H1 (cell line): Measurements from ENCODE around the gene DHTKD1. TPM values are rescaled to one million over a fixed set of nuclear protein-coding genes. Genes with fewer than 3 reads are reported as not detected.

Experiments used
- CTCF ChIA-PET: fragments of 300-600 bp; sonication (Branson Sonifier 250); formaldehyde crosslinking; loops from one replicate; lab custom pipeline; 2021; ENCODE audit not compliant: partially characterized antibody; lab: Charles Lee
- POLR2A ChIA-PET: fragments of 300-600 bp; sonication (Branson Sonifier 250); formaldehyde crosslinking; loops from one replicate; lab custom pipeline; 2021; ENCODE audit warnings: inconsistent platforms; ENCODE audit not compliant: partially characterized antibody; lab: Charles Lee
- DNase-seq, 2 experiments: peaks; one replicate each; pipeline versions ENCODE4 v3.0.0 to v3.0.0-alpha.2; 2010 to 2022; ENCODE audit warnings: low spot score in 2 of 2, low read depth in 1 of 2, mixed read lengths in 1 of 2
- FAIRE-seq: peaks from 2 replicates; lab custom pipeline; 2011; peaks lifted over from hg19 to GRCh38; lab: Jason Lieb, UNC
- H2AFZ ChIP-seq: 2 replicates; pipeline ENCODE4 v1.8.1; 2012; ENCODE audit warnings: low read length, inconsistent platforms
- H2AK5ac ChIP-seq: 2 replicates; pipeline ENCODE4 v1.6.1; 2013; ENCODE audit warnings: low read depth, low read length
- H2BK120ac ChIP-seq: replicated peaks from 2 replicates; pipeline ENCODE3; 2013; ENCODE audit warnings: low read depth, low read length, inconsistent platforms
- H2BK12ac ChIP-seq: 2 replicates; pipeline ENCODE4 v1.6.1; 2013; ENCODE audit warnings: low read depth, low read length
- H2BK15ac ChIP-seq: 2 replicates; pipeline ENCODE4 v1.6.1; 2013; ENCODE audit warnings: low read length
- H2BK20ac ChIP-seq: 2 replicates; pipeline ENCODE4 v1.6.1; 2013; ENCODE audit warnings: low read length
- H2BK5ac ChIP-seq: 2 replicates; pipeline ENCODE4 v1.6.1; 2013; ENCODE audit warnings: low read depth, low read length
- H3K14ac ChIP-seq: 2 replicates; pipeline ENCODE4 v1.6.1; 2013; ENCODE audit warnings: inconsistent platforms; ENCODE audit not compliant: insufficient read length
- H3K18ac ChIP-seq: 2 replicates; pipeline ENCODE4 v1.6.1; 2013; ENCODE audit warnings: low read length; ENCODE audit errors: extremely low read depth
- H3K23ac ChIP-seq: 2 replicates; pipeline ENCODE4 v1.6.1; 2013; ENCODE audit warnings: inconsistent platforms; ENCODE audit not compliant: insufficient read length
- H3K23me2 ChIP-seq: 2 replicates; pipeline ENCODE4 v1.6.1; 2013; ENCODE audit warnings: low read depth, low read length
- H3K27ac ChIP-seq: 2 replicates; pipeline ENCODE4 v1.6.1; 2011; ENCODE audit warnings: low read depth, low read length, inconsistent platforms
- H3K27me3 ChIP-seq, 4 experiments: replicated peaks in 1 of 4; 1 replicate in 1 of 4; 2 replicates in 3 of 4; pipeline versions ENCODE4 v1.6.1 to v1.8.1; 2011 to 2013; ENCODE audit warnings: low read length in 3 of 4, mild to moderate bottlenecking in 3 of 4, inconsistent platforms in 2 of 4, mixed read lengths in 2 of 4, moderate library complexity in 1 of 4; ENCODE audit not compliant: control insufficient read depth in 3 of 4, insufficient read depth in 3 of 4; ENCODE audit errors: extremely low read depth in 1 of 4
- H3K36me3 ChIP-seq, 4 experiments: 2 replicates each; pipeline versions ENCODE4 v1.6.1 to v1.8.1; 2011 to 2013; ENCODE audit warnings: mild to moderate bottlenecking in 4 of 4, low read length in 3 of 4, moderate library complexity in 2 of 4, control low read depth in 1 of 4, inconsistent platforms in 1 of 4; ENCODE audit not compliant: insufficient read depth in 4 of 4, control insufficient read depth in 2 of 4
- H3K4ac ChIP-seq: replicated peaks from 2 replicates; pipeline ENCODE3; 2013; ENCODE audit warnings: low read length, low read depth, mixed read lengths, inconsistent platforms; ENCODE audit not compliant: insufficient read length
- H3K4me1 ChIP-seq, 4 experiments: replicated peaks in 1 of 4; 1 replicate in 1 of 4; 2 replicates in 3 of 4; pipeline versions ENCODE4 v1.6.1 to v1.8.1; 2011 to 2013; ENCODE audit warnings: low read length in 3 of 4, inconsistent platforms in 2 of 4, mixed read lengths in 1 of 4; ENCODE audit not compliant: insufficient read depth in 4 of 4, control insufficient read depth in 3 of 4
- H3K4me2 ChIP-seq, 2 experiments: 2 replicates each; pipeline versions ENCODE4 v1.6.1 to v1.8.1; 2011 to 2013; ENCODE audit warnings: low read depth in 2 of 2, low read length in 2 of 2, control low read depth in 1 of 2, inconsistent platforms in 1 of 2, mild to moderate bottlenecking in 1 of 2; ENCODE audit not compliant: insufficient read depth in 1 of 2
- H3K4me3 ChIP-seq, 4 experiments: fragments of 200-600, 300-600 bp in 1 of 4; sonication (generic), shearing (Covaris generic), sonication (Bioruptor Twin) in 1 of 4; 2 replicates each; pipeline versions ENCODE4 v1.5.1 to v1.8.1; 2011 to 2016; ENCODE audit warnings: low read length in 4 of 4, low read depth in 3 of 4, control low read depth in 2 of 4, inconsistent platforms in 2 of 4, mild to moderate bottlenecking in 2 of 4, mixed read lengths in 1 of 4, moderate library complexity in 1 of 4; ENCODE audit not compliant: insufficient read depth in 2 of 4; ENCODE audit errors: extremely low read depth in 1 of 4
- H3K56ac ChIP-seq: replicated peaks from 2 replicates; pipeline ENCODE3; 2013; ENCODE audit warnings: low read depth, mild to moderate bottlenecking, mixed read lengths, low read length, inconsistent platforms; ENCODE audit not compliant: insufficient read length
- H3K79me1 ChIP-seq: 2 replicates; pipeline ENCODE4 v1.6.1; 2013; ENCODE audit warnings: low read depth, low read length, control low read depth
- H3K79me2 ChIP-seq, 2 experiments: 2 replicates each; pipeline versions ENCODE4 v1.6.1 to v1.8.1; 2012 to 2013; ENCODE audit warnings: low read length in 2 of 2, mild to moderate bottlenecking in 2 of 2, inconsistent platforms in 1 of 2; ENCODE audit not compliant: insufficient read depth in 2 of 2, control insufficient read depth in 1 of 2
- H3K9ac ChIP-seq, 4 experiments: replicated peaks in 1 of 4; 1 replicate in 1 of 4; 2 replicates in 3 of 4; pipeline versions ENCODE4 v1.6.1 to v1.8.1; 2011 to 2013; ENCODE audit warnings: low read depth in 3 of 4, low read length in 3 of 4, control low read depth in 2 of 4, mild to moderate bottlenecking in 2 of 4, moderate library complexity in 2 of 4, inconsistent platforms in 1 of 4; ENCODE audit errors: extremely low read depth in 1 of 4
- H3K9me3 ChIP-seq, 2 experiments: 2 replicates each; pipeline versions ENCODE4 v1.6.1 to v1.8.1; 2012 to 2013; ENCODE audit warnings: mild to moderate bottlenecking in 2 of 2, moderate library complexity in 2 of 2, control low read depth in 1 of 2, inconsistent platforms in 1 of 2, low read depth in 1 of 2, low read length in 1 of 2, mixed read lengths in 1 of 2; ENCODE audit not compliant: insufficient read depth in 2 of 2
- H4K20me1 ChIP-seq, 2 experiments: replicated peaks in 1 of 2; 2 replicates each; pipeline versions ENCODE3 to v1.8.1; 2011 to 2013; ENCODE audit warnings: inconsistent platforms in 2 of 2, low read length in 2 of 2, mild to moderate bottlenecking in 1 of 2; ENCODE audit not compliant: insufficient read depth in 2 of 2, control insufficient read depth in 1 of 2
- H4K5ac ChIP-seq: 2 replicates; pipeline ENCODE4 v1.6.1; 2013; ENCODE audit warnings: low read length, low read depth, mixed read lengths, inconsistent platforms; ENCODE audit not compliant: insufficient read length
- H4K8ac ChIP-seq: 2 replicates; pipeline ENCODE4 v1.8.0; 2013; ENCODE audit warnings: mild to moderate bottlenecking, moderate library complexity, low read length, inconsistent platforms; ENCODE audit not compliant: insufficient read depth; ENCODE audit errors: extremely low read depth
- H4K91ac ChIP-seq: replicated peaks from 2 replicates; pipeline ENCODE3; 2013; ENCODE audit warnings: low read length, mixed read lengths, inconsistent platforms; ENCODE audit not compliant: insufficient read length
- BACH1 ChIP-seq: IDR thresholded peaks from 2 replicates; pipeline ENCODE4 v1.6.1; 2012; ENCODE audit warnings: low read length, improper control_type of control experiment
- BRCA1 ChIP-seq: IDR thresholded peaks from 2 replicates; pipeline ENCODE4 v1.6.1; 2012; ENCODE audit warnings: low read depth, low read length, improper control_type of control experiment
- CEBPB ChIP-seq: IDR thresholded peaks from 2 replicates; pipeline ENCODE4 v1.6.1; 2012; ENCODE audit warnings: low read depth, low read length
- GABPA ChIP-seq: IDR thresholded peaks from 2 replicates; pipeline ENCODE4 v1.6.1; 2011; ENCODE audit warnings: mild to moderate bottlenecking, low read length, moderate library complexity, borderline replicate concordance; ENCODE audit not compliant: insufficient read depth
- JUN ChIP-seq: IDR thresholded peaks from 2 replicates; pipeline ENCODE4 v1.6.1; 2011; ENCODE audit warnings: low read depth, mild to moderate bottlenecking, improper control_type of control experiment, low read length
- JUND ChIP-seq: IDR thresholded peaks from 2 replicates; pipeline ENCODE4 v1.6.1; 2011; ENCODE audit warnings: mild to moderate bottlenecking, improper control_type of control experiment, low read length
- MAFK ChIP-seq: IDR thresholded peaks from 2 replicates; pipeline ENCODE4 v1.6.1; 2012; ENCODE audit warnings: low read depth, mild to moderate bottlenecking, improper control_type of control experiment, low read length
- NANOG ChIP-seq: IDR thresholded peaks from 2 replicates; pipeline ENCODE4 v1.6.1; 2011; ENCODE audit warnings: low read length, low read depth, mild to moderate bottlenecking, inconsistent platforms; ENCODE audit not compliant: insufficient read depth, poor library complexity, severe bottlenecking
- POLR2AphosphoS5 ChIP-seq: IDR thresholded peaks from 2 replicates; pipeline ENCODE4 v1.6.1; 2011; ENCODE audit warnings: low read depth, low read length
- POU5F1 ChIP-seq: IDR thresholded peaks from 2 replicates; pipeline ENCODE4 v1.6.1; 2011; ENCODE audit warnings: low read depth, mild to moderate bottlenecking, low read length, moderate library complexity
- RAD21 ChIP-seq, 2 experiments: IDR thresholded peaks in 1 of 2; conservative IDR thresholded peaks in 1 of 2; 2 replicates each; pipeline ENCODE4 v1.6.1; 2011; ENCODE audit warnings: low read depth in 2 of 2, low read length in 2 of 2, improper control_type of control experiment in 1 of 2, inconsistent platforms in 1 of 2, mild to moderate bottlenecking in 1 of 2, moderate library complexity in 1 of 2
- SAP30 ChIP-seq: fragments of 300-600 bp; sonication (generic); IDR thresholded peaks from 2 replicates; pipeline ENCODE4 v1.7.1; 2012; ENCODE audit warnings: low read length, moderate library complexity, mild to moderate bottlenecking, inconsistent platforms; ENCODE audit not compliant: insufficient read depth, insufficient replicate concordance
- SP2 ChIP-seq: IDR thresholded peaks from 2 replicates; pipeline ENCODE4 v1.6.1; 2012; ENCODE audit warnings: mild to moderate bottlenecking, low read length, inconsistent platforms
- TAF7 ChIP-seq: optimal IDR thresholded peaks from 2 replicates; pipeline ENCODE3; 2011; ENCODE audit warnings: low read depth, mild to moderate bottlenecking, inconsistent platforms, low read length, moderate library complexity, borderline replicate concordance
- TBP ChIP-seq: IDR thresholded peaks from 2 replicates; pipeline ENCODE4 v1.6.1; 2011; ENCODE audit warnings: low read depth, low read length, improper control_type of control experiment
- YY1 ChIP-seq: IDR thresholded peaks from 2 replicates; pipeline ENCODE4 v1.6.1; 2011; ENCODE audit warnings: low read depth, mild to moderate bottlenecking, low read length
- WGBS, 2 experiments: shearing (Covaris generic) in 1 of 2; methylation state at CpG; one replicate each; pipeline versions ENCODE4 v1.1.6 to v1.1.7; 2013 to 2015; ENCODE audit warnings: low lambda C conversion rate in 2 of 2, mixed read lengths in 2 of 2, inconsistent platforms in 1 of 2, low coverage in 1 of 2, missing lambda C conversion rate in 1 of 2; ENCODE audit not compliant: insufficient replicate concordance in 2 of 2, insufficient coverage in 1 of 2, insufficient read length in 1 of 2; ENCODE audit errors: extremely low coverage in 1 of 2, missing lambda C conversion rate in 1 of 2; 5-methylcytosine and 5-hydroxymethylcytosine counted together
- polyA plus RNA-seq, 7 experiments: library from polyadenylated mRNA; depleted of rRNA in 3 of 7; stranded (reverse) in 5 of 7; unstranded in 2 of 7; fragments of >200 nt in 5 of 7; fragments of 200-250 nt in 2 of 7; gene quantifications; 1 replicate in 5 of 7; 2 replicates in 1 of 7; 4 replicates in 1 of 7; pipeline versions ENCODE4 v1.2.1 to v1.2.3, GENCODE V29; 2011 to 2013; ENCODE audit warnings: missing spikeins in 2 of 7, mixed read lengths in 2 of 7
- total RNA-seq: library from RNA; stranded (reverse); fragmentation: NEBNext Ultra II Directional; extraction: Animal tissue kit (Norgen Biotek cat#: 25700); gene quantifications from 2 replicates; pipeline ENCODE4 v1.2.1, GENCODE V29; 2021

DHTKD1 gene
- total and polyA plus RNA-seq, 2 of the 8 experiments (the other 6 are each of a cell fraction or from before 2014, with no cell fraction given): 49.8 to 74.9 TPM

DNA sequence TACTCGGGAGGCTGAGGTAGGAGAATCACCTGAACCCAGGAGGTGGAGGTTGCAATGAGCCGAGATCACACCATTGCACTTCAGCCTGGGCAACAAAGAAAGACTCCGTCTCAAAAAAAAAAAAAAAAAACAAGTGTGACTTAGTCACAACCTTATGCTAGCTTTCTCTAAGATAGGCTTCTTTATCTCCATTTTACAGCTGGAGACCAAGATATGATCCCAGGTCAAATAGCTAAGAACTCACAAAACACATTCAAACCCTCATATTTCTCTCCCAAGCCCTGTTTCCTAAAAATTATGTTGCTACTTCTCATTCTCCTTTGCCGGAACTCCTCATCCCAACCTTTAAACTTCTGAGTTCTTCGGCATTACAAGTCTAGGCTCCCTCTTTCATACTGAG, 13.0 kb upstream of the DHTKD1 start:
- no peak overlapping the region for H3K18ac ChIP-seq
- H2BK12ac ChIP-seq: no peak overlapping the region
- no peak overlapping the region for H4K8ac ChIP-seq
- 97% methylated on average over 3 of the region's 5 CpGs; no CpG with 5 or more reads in 1 of the 2 experiments for WGBS, 2 experiments
- no peaks in the 10 kb centered on the region for H4K20me1 ChIP-seq
- no peaks in the 10 kb centered on the region for H3K79me1 ChIP-seq
- CTCF ChIA-PET: no interaction called here
- FAIRE-seq (no peak), DNase-seq (no peak)
- no peak overlapping the region for H2AFZ ChIP-seq
- POLR2A ChIA-PET: interaction anchor here (1.1 to 1.5 kb wide), 3 partner anchors 13 to 18 kb away, joined by 3 to 6 read pairs (median 3); partner anchors contain the start of genes DHTKD1 and UPF2
- H3K36me3 ChIP-seq: no peaks in the 10 kb centered on the region
- H3K23ac ChIP-seq: no peak overlapping the region
- H3K27me3 ChIP-seq: no peaks in the 10 kb centered on the region
- no peak overlapping the region for H3K4ac ChIP-seq
- H2AK5ac ChIP-seq: no peak overlapping the region
- no peaks in the 10 kb centered on the region for H3K79me2 ChIP-seq
- H2BK5ac ChIP-seq: no peak overlapping the region
- H2BK120ac ChIP-seq: no peak overlapping the region
- no peak overlapping the region for H2BK20ac ChIP-seq
- H3K23me2 ChIP-seq: no peaks in the 10 kb centered on the region
- H3K4me1 ChIP-seq: no peaks in the 10 kb centered on the region
- no peak overlapping the region for H3K4me3 ChIP-seq
- no peak overlapping the region for H3K4me2 ChIP-seq
- H3K14ac ChIP-seq: no peak overlapping the region
- no peak overlapping the region for H4K5ac ChIP-seq
- no peak overlapping the region for H3K56ac ChIP-seq
- no peak overlapping the region for H4K91ac ChIP-seq
- H2BK15ac ChIP-seq: no peak overlapping the region
- H3K9me3 ChIP-seq: no peaks in the 10 kb centered on the region
- H3K27ac ChIP-seq: no peak overlapping the region
- H3K9ac ChIP-seq: no peak overlapping the region
- TF ChIP-seq SAP30 (no peak), POU5F1 (no peak), TBP (no peak), JUN (no peak), SP2 (no peak), POLR2AphosphoS5 (no peak), CEBPB (no peak), RAD21 (IDR thresholded peaks at IDR 0.05 in 1 of 2, conservative IDR thresholded peaks at IDR 0.05 in 1 of 2; ENCODE audit: low read depth in 2 of 2, low read length in 2 of 2) (no peak), YY1 (no peak), BACH1 (no peak), TAF7 (no peak), MAFK (no peak), BRCA1 (no peak), NANOG (no peak), GABPA (no peak), JUND (no peak)
